Upper lobe of left lung (tissue), 4 donors: ENCODE data around the gene UBE2J2.

ENCODE experiments used
- POLR2A ChIP-seq, 4 donors: fragments of 450-650 bp; IDR thresholded peaks; one replicate each; pipeline ENCODE4 v1.5.1; 2016 to 2017; ENCODE audit warnings: antibody characterized with exemption in 4 of 4, mild to moderate bottlenecking in 2 of 4
- TF ChIP-seq, protein P1 (sequence below), 6 experiments: fragments of 450-650 bp in 4 of 6; fragments of 200-600 bp in 2 of 6; sonication (generic) in 2 of 6; IDR thresholded peaks; one replicate each; pipeline ENCODE4 v1.5.1; 2016 to 2019; ENCODE audit warnings: antibody characterized with exemption in 6 of 6

DNA sequence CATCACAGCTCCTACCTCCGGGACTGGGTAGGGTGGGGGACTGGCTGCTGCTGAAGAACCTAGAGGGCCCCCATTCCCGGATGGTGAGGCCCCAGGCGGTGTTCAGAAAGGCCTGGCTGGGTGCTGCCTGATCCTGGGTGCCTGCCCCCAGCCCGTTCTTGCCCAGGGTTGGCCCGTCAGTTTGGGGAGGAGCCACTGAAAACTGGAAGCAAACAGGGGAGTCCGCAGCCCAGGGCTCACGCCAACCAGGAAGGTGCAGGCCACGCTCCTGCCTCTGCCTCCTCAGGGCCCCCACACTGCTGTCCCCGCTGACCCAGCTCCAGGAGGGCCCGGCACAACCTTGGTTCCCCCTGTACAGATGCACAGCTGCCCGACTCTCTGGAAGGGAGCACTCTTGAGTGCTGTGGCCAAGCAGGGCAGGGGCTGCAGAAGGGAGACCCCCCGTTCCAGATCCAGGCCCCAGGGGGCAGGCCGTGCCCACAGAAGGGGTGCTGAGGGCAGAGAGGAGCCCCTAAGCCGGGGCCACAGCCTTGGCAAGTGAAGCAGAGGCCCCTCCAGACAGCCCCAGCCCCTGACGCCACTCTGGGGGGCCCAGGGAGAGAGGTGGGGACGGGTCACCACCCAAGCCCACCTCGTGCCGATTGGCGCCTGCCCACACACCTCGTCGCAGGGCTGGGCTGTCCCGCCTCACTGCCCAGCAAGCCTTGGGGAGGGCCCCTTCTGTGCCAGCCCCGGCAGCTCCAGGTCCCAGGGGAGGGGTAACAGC is 32.6 kb downstream of the UBE2J2 start:
- TF ChIP-seq, protein P1, sequence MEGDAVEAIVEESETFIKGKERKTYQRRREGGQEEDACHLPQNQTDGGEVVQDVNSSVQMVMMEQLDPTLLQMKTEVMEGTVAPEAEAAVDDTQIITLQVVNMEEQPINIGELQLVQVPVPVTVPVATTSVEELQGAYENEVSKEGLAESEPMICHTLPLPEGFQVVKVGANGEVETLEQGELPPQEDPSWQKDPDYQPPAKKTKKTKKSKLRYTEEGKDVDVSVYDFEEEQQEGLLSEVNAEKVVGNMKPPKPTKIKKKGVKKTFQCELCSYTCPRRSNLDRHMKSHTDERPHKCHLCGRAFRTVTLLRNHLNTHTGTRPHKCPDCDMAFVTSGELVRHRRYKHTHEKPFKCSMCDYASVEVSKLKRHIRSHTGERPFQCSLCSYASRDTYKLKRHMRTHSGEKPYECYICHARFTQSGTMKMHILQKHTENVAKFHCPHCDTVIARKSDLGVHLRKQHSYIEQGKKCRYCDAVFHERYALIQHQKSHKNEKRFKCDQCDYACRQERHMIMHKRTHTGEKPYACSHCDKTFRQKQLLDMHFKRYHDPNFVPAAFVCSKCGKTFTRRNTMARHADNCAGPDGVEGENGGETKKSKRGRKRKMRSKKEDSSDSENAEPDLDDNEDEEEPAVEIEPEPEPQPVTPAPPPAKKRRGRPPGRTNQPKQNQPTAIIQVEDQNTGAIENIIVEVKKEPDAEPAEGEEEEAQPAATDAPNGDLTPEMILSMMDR (IDR thresholded peaks at IDR 0.05): no peak
- TF ChIP-seq POLR2A (IDR thresholded peaks at IDR 0.05): no peak
